ENCODE data around the gene MYBPC1. TPM values are rescaled to one million over a fixed set of nuclear protein-coding genes. Genes with fewer than 3 reads are reported as not detected.

The MYBPC1 gene
- total RNA-seq, 1 donor from 2014 or later = not detected

- Histone ChIP-seq H3K27me3 (no peaks in the 10 kb centered on the region), H3K27ac (no peak overlapping the region), H3K4me3 (no peak overlapping the region), H3K9me3 (no peaks in the 10 kb centered on the region), H3K36me3 (no peaks in the 10 kb centered on the region), H3K4me1 (no peaks in the 10 kb centered on the region)
- no peak for TF ChIP-seq CTCF (IDR thresholded peaks at IDR 0.05)
- DNase-seq (no peak), ATAC-seq (peak; percentile 13)
- intact Hi-C loops (cut with DNase I) = no loop called here
These were observed 33.9 kb downstream of the MYBPC1 start for GRCh38 chr12:101628676-101629075.

GRCh38 chr12:101634724-101635123, 40.0 kb downstream of the MYBPC1 start:
- Histone ChIP-seq H3K4me3 (no peak overlapping the region), H3K27me3 (no peaks in the 10 kb centered on the region), H3K4me1 (peaks cover 5% of the 10 kb centered on the region), H3K27ac (no peak overlapping the region), H3K9me3 (no peaks in the 10 kb centered on the region), H3K36me3 (no peaks in the 10 kb centered on the region)
- intact Hi-C loops (cut with DNase I) = no loop called here
- no peak for DNase-seq
- no peak for ATAC-seq
- TF ChIP-seq CTCF (IDR thresholded peaks at IDR 0.05) = no peak

GRCh38 chr12:101637936-101638335, 43.2 kb downstream of the MYBPC1 start:
- Histone ChIP-seq H3K4me3 (no peak overlapping the region), H3K4me1 (peaks cover 12% of the 10 kb centered on the region), H3K27ac (no peak overlapping the region), H3K9me3 (no peaks in the 10 kb centered on the region), H3K27me3 (peaks cover 13% of the 10 kb centered on the region), H3K36me3 (no peaks in the 10 kb centered on the region)
- ATAC-seq = no peak
- TF ChIP-seq CTCF (IDR thresholded peaks at IDR 0.05) = no peak
- DNase-seq = no peak
- intact Hi-C loops (cut with DNase I) = no loop called here

- ATAC-seq (peak; percentile 65), DNase-seq (peak; percentile 69)
- H3K27me3 ChIP-seq = peaks cover 13% of the 10 kb centered on the region
- H3K9me3 ChIP-seq = no peaks in the 10 kb centered on the region
- peak overlapping the region; percentile 27 for H3K4me3 ChIP-seq
- no peaks in the 10 kb centered on the region for H3K36me3 ChIP-seq
- H3K4me1 ChIP-seq = peaks cover 7% of the 10 kb centered on the region
- no peak for TF ChIP-seq CTCF (IDR thresholded peaks at IDR 0.05)
- intact Hi-C loops (cut with DNase I) = no loop called here
- H3K27ac ChIP-seq = no peak overlapping the region
These were observed 47.6 kb downstream of the MYBPC1 start for GRCh38 chr12:101642115-101643067.

- ATAC-seq (no peak), DNase-seq (no peak)
- Histone ChIP-seq H3K4me3 (no peak overlapping the region), H3K9me3 (no peaks in the 10 kb centered on the region), H3K36me3 (no peaks in the 10 kb centered on the region), H3K27me3 (peaks cover 2% of the 10 kb centered on the region), H3K27ac (no peak overlapping the region), H3K4me1 (no peaks in the 10 kb centered on the region)
- intact Hi-C loops (cut with DNase I) = no loop called here
- no peak for TF ChIP-seq CTCF (IDR thresholded peaks at IDR 0.05)
These were observed 52.9 kb downstream of the MYBPC1 start for GRCh38 chr12:101647711-101648110.
